NK-92 (cell line): ENCODE results near the gene TRIM65.
A peak's percentile ranks its signal among the peaks of the same experiment; 100 is the strongest.

Experiments used
- DNase-seq: peaks from one replicate; lab custom pipeline; 2025; ENCODE audit not compliant: unreplicated experiment; lab: John Stamatoyannopoulos, UW

TRIM65 gene, protein sequence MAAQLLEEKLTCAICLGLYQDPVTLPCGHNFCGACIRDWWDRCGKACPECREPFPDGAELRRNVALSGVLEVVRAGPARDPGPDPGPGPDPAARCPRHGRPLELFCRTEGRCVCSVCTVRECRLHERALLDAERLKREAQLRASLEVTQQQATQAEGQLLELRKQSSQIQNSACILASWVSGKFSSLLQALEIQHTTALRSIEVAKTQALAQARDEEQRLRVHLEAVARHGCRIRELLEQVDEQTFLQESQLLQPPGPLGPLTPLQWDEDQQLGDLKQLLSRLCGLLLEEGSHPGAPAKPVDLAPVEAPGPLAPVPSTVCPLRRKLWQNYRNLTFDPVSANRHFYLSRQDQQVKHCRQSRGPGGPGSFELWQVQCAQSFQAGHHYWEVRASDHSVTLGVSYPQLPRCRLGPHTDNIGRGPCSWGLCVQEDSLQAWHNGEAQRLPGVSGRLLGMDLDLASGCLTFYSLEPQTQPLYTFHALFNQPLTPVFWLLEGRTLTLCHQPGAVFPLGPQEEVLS

DNA sequence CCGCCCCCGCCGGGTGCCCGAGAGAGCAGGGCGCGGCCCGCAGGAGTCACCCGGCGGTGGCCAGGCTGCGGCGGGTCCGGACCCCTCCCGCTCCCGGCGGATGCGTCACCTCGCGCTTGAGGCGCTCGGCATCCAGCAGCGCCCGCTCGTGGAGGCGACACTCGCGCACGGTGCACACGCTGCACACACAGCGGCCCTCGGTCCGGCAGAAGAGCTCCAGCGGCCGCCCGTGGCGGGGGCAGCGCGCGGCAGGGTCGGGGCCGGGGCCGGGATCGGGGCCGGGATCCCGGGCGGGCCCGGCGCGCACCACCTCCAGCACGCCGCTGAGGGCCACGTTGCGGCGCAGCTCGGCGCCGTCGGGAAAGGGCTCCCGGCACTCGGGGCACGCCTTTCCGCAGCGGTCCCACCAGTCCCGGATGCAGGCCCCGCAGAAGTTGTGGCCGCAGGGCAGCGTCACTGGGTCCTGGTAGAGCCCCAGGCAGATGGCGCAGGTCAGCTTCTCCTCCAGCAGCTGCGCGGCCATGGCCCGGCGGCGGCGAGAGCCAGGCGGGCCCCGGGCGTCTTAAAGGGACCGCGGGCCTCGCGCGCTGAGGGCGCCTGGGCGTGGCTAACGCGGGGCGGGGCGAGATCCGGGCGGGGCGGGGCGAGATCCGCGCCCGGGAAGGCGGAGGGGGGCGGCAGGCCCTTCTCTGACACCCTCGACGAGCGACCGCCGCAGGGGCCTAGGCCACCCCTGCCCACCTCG, at the start of gene TRIM65:
Gene TRIM65, minus strand, starts transcription at position 537 of the 745 bp plus-strand sequence. Its CDS starts 14 bp downstream, at position 523.
- no peak for DNase-seq

DNA sequence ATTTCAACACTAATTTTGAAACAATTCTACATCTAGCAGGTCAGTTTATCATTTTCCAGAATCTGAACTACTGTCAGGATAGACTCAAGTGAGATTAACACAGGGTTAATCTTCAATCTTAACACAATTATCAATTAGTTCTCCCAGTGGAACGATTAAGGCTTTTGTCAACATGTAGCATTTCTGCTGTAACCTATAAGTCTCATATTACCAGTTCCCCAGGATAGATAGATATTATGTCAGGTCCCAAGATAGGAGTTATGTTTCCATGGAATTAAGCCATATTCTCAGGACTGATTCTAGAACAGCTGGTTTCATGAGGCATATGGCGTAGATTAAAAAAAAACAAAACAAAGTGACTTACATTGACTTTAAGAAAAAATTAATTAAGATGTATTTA, 48.5 kb upstream of the TRIM65 start:
- DNase-seq: no peak

DNA sequence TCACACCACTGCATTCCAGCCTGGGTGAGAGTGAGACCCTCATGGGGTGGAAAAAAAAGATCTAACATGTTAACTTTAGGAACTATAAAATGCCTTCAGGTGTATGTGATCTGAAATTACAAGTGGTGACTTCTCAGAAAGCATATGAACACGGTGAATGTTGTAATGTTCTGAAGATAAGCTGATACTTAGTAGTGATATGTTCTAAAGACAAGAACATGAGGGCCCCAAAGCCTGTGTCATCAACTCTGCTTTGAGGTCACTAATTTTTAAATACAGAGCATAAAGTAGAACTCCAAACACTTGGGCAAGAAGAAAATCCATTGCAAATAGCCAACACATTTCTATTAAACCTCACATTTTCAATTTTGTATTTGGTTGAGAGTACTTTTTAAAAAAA, 46.7 kb upstream of the TRIM65 start:
- no peak for DNase-seq

DNA sequence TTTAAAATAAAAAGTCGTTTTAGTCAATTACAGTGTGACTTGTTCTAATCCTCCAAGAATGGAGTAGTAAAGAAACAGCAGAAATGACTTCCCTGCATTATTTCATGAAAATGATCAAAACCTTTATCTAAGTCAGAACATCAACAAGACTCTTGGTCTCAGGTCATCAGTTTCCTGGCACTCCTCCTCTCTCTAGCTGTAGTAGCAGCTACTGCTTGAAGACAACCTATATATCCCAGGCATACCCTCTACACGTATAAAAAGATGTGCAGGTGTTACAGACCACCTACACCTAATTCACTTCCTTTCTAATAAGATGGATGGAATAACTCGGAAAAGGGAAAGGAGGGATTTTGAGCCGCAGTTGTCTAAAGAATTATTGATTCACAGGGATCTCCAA, 45.7 kb upstream of the TRIM65 start:
- no peak for DNase-seq

DNA sequence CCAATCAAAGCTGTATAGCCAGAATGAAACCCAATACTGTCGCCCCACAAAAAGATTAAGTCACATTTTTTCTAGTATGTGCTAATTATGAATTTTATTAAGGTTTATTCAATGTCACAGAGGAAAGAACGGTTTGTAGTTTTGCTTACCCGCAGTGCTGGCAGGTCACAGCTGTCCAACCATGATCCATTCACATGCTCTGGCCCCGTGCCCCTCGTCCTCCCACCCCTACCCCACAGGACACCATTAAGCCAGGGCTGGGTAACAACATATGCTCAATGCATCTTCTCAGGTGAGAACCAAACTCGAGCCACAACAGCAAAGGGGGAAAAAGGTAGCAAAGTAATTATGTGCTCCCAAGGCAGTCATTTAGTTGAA, 44.7 kb upstream of the TRIM65 start:
- DNase-seq: no peak

DNA sequence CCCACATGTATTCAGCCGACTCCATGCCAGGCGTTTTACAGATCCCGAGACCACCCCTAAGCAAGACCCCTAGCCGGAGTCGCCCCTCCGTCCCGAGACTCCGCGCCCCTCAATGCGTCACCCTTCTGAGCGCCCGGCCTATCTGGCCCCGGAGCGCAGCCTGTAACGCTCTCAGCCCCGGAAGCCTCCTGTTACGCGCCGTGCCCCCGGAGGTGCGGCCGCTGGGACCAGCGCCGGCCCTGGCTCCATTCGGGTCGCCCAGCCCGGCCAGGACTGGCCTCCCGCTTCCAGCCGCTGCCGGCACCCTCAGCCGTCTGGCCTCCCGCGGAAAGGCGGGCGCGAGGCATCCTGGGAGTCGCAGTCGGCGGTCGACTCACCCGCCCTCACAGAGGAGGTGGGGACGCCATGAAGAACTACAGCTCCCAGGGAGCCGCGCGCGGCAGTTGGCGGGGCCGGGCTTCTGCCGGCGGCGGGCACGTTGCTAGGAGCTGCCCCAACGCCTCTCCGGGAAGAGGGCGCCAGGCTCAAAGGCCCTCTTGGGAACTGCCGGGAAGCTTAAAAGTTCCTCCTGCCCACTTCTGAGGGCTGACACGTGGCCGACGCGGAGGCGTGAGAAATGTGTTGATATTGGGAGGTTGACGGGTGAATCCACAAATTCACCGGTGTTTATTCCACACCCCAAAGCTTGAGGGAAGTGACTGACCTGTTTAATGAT, 44.1 kb upstream of the TRIM65 start, which contains the start of gene FBF1:
Gene FBF1, minus strand, starts transcription at position 316 of the 715 bp plus-strand sequence. CDS start 2,893 bp downstream, outside the sequence.
- DNase-seq: peak; percentile 26

DNA sequence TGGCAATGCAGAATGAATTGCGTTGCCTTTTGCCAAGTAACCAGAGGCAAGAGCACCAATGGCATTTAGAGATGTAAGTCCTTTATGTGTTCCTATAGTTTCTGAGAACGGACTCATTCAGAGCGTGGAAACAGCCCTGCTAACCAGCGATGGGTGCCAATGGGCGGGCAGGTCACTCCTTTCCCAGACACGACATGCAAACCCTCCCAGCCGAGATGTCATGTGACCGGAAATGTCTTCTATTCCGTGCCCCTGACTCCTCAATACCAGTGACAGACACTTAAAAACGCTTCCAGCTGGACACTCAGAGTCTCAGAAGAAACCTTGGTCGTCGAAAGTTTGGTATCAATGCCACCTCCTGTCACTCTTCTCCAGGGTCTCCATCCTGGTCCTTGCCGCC, 40.9 kb upstream of the TRIM65 start:
- no peak for DNase-seq

DNA sequence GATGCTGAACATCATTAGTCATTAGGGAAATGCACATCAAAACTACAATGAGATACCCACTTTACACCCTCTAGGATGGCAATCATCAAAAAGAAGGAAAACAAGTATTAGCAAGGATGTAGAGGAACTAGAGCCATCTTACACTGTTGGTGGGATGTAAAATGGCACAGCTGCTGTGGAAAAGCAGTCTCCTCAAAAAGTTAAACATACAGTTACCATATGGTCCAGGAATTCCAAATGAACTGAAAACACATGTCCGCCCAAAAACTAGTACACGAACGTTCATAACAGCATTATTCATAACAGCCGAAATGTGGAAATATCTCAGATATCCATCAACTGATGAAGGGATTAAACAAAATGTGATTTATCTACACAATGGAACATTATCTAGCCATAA, 37.1 kb upstream of the TRIM65 start:
- no peak for DNase-seq

DNA sequence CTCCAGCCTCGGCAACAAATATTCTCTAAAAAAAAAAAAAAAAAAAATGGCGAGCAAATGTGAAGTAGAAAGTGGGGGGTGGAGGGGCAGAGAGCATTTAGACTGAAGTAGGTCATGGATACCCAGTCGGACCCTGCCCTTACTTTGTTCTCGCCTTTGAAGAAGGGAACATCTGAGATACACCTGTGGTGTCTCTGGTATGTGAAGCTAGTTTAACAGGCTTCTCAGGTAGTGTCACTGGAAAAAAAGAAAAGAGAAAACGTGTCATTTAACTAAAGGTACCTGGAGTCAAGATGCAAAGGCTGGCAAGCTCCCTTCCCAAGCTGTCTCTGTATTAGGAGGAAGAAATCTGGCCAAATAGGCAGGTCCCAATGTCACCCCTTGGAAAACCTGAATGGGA, 36.1 kb upstream of the TRIM65 start:
- no peak for DNase-seq

DNA sequence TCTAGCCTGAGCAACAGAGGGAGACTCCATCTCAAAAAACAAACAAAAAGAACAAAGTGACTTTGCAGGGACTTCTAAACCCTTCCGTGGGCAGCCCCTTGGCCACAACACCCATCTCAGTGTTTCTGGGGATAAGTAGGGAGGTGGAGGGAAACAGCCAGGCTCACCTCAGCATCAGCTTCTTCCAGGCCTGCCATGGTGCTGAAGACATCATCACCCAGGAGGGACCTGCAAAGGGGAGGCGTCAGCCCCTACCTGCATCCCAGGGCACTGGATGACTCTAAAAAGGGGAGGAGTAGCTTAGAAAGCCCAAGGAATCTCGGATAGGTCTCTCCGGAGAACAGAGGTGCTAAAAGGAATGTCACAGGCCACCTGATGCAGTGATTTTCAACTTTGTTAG, 34.3 kb upstream of the TRIM65 start:
- DNase-seq: no peak

DNA sequence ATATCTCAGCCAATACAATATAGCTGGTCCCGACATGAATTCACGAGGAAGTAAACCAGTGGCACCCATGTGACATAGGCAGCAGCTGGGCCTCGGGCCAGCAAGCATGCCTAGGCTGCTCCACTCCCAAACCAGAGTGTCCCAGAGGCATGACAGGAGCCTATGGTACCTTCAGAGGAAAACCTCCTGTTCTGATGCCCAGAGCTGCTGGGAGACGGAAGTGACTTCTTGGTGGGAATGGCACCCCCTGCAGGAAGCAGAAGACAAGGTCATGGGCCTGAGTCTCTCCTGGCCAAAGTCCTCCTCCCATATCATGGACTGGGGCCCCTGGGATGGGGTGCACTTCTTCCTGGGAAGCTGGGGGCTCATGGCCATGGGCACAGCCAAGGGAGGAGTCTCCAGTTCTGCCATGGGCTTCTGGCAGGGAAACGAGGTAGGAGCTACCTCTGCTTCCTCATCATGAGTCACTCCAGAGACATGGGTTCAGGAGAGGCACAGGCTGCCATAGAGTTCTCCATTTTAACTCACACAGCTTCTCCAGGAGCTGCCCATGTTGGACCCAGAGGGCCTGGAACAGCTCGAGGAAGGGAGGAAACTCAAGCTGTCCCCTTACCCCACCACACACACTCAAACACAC, 30.7 kb upstream of the TRIM65 start:
- no peak for DNase-seq

DNA sequence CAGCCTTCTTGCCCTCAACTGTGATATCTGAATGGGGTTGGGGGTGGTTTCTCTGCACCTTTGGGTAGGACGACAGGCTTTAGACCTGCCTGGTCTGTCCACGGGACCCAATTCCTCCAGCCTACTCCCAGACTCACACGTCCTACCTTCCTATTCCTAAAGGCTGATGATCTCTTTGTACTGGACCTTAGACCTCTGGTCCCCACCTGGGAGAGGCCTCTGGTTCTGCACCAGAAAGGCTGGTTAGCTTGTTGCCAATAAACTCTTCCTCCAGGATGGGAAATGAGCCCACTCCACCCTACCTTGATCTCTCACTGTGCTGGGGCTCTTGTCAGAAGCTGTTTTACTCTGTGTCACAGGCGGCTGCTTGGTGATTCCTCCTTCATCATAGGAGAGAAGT, 29.7 kb upstream of the TRIM65 start:
- no peak for DNase-seq

DNA sequence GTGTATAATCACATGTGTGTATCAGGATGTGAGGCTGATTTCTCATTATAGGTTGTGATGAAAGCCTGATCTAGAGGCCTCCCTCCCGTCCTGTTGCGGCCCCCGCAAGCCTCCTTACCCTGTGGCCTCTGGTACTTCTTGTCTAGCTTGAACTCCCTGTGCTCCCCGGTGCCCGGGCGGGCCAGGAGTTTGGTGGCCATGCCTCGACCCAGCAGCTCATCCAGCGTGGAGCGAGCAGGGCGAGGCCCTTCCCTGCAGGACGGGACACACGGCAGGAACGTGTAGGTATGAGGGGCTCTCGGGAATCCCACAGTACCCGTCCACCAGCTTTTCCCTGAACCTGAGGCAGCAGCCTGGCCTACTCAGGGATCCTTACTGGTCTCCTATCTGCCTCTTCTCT, 29.2 kb upstream of the TRIM65 start:
- no peak for DNase-seq

DNA sequence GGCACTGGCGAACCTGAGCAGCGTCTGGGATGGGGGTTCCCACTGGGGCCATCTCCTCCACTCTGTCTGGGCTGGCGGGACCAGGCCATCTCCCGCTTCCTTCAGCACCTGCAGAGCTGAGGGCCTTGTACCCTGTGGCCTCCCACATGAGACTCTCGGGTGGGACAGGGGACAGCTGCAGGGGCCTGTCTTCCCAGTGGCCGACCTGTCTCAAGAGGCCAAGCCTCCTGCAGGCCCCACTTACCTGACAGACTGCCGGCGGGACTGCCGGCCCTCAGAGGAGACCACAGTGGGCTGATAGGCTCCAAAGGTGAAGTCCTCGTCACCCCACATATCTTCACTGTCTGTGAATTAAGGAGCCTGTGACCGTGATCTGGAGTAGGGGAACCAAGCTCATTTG, 28.4 kb upstream of the TRIM65 start:
- no peak for DNase-seq

DNA sequence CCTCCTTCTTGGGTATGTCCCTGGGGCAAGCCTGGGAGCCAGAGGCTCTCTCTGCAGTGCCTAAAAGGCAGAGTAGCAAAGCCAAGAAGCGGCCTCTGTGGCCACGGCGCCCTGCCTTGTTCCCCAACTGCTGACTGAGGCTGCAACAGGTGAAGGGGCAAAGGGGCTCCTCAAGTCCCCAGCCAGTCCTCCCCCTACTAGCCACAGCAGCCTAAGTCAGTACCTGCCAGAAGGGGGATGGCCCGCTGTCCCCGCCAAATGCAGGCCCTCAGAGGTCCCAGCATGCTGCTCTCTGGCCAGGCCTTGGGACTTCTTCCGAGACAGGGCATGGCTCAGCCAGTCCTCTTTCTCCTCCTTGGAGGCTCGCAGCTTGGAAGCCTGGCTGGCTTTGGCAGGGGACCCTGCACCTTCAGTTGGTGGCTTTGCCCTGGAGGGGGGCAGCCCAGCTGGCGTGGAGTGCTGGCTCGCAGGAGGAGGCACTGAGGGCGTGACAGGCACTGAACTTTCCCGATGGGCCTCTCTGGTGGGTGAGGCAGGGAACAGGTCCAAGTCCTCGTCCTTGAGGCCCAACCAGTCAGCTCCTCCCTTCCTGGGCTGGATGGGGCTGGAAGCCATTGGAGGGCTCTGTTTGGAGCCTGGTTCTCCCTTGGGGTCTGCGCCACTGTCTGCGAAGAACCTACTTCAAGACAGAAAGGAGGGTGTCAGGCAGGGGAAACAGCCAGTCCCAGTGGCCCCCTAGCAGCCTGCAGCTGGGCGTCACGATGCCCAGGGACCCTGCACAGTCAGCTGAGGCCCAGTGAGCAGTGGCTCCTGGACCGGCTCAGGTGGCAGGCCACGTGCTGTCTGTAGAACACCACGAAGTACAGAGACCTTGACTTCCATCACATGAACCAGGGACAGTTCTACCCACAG, 26.5 kb upstream of the TRIM65 start:
- no peak for DNase-seq

DNA sequence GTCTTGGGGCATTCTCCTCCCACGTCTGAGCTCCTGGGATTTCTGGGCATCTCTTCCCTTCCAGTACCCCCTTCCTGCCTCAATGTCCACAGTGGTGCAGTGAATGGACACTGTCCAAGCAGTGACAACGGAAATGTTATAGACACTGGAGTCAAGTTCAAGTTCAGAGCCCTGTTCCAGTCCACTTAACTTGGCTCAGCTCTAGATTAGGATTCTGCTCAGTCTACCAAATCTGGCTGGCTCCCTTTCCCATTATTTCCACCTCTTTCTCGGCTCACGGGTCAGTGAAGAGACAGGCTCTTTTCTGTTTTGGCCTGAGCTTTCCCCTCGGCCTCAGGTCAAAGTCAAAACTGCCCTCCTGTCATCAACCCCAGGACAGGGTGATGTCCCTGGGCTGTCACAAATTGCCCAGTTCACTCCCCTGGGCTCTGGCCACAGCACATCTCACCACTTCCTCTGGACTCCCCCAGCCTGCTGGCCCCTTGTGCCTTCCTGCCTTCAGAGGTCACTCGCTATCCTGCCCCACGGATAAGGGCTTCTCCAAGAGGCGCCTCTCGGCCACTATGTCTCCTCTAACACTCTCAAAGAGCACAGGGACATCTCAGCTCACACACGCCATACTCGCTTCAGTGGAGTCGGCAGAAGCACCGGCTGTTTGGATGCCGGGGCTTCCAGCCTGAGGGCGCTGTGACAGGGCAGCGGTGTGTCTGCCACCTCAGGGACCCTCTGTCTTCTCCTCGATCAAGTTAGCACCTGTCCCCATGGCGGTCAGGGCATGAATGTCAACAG, 25.6 kb upstream of the TRIM65 start:
- no peak for DNase-seq

DNA sequence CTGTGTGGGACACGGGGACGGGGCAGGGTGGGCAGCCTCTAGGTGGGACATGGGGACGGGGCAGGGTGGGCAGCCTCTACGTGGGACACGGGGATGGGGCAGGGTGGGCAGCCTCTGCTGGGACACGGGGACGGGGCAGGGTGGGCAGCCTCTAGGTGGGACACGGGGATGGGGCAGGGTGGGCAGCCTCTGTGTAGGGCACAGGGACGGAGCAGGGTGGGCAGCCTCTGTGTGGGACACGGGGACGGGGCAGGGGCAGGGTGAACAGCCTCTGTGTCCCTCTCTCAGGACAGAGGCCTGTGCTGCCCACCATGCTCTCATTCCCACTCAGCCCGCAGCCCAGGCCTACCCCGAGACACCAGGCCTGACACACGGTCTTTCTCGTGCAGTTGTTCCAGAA, 24.8 kb upstream of the TRIM65 start:
- DNase-seq: no peak

DNA sequence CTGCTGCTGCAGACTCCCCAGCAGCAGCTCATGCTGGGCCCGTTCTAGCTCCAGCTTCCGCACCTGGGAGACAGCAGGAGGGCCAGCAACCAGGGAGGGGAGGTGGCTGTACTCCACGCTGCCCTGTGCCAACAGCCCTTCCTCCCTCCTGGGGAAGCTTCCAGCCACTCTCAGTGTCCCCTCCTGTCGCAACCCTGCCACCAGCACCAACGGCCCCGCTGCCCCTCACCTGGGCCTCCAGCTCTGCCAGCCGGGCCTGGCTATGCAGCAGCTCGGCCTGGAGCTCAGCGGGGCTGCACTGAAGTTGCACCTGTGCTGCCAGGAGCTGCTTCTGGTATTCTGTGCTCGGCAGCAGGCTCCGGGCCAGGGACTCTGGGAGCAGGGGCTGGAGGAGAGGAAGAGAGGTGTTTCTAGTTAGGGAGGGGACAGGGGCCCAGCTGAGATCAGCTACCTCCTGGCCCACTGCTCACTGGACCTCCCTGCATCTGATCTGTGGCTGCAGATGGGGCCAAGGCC, 23.4 kb upstream of the TRIM65 start:
- DNase-seq: no peak

DNA sequence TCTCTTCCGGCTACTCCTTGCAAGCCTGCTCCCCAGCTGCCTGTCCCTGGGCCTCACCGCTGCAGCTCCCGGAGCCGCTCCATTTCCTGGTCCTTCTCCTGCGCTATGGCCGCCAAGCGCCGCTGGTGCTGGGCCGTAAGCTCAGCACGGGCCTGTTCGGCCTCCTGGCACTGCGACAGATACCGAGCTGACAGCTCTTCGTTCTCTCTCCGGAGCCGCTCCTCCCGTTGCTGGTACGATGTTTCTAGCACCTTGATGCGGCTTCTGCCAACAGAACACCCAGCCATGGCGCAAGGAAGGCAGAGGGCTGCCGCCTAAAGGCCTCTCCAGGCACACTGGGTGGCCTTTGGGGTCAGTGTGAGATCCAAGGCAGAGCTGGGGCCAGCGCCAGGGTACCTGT, 22.9 kb upstream of the TRIM65 start:
- no peak for DNase-seq
